Tibial artery (tissue), 4 donors: ENCODE measurements around the gene NPPA.

Experiments used
- DNase-seq, 2 donors: peaks; one replicate each; pipeline ENCODE4 v3.0.0-alpha.2; 2019
- H3K27ac ChIP-seq, 2 donors: fragments of 200-600 bp; sonication (generic) in 1 of 2; 1 replicate in 1 of 2; 2 replicates in 1 of 2; pipeline ENCODE4 v1.5.1; 2018 to 2019; ENCODE audit warnings: mild to moderate bottlenecking in 1 of 2
- H3K27me3 ChIP-seq, 2 donors: fragments of 200-600 bp; sonication (generic) in 1 of 2; one replicate each; pipeline versions ENCODE4 v1.5.1 to v1.6.0; 2016 to 2019
- H3K36me3 ChIP-seq, 3 donors: fragments of 200-600 bp; sonication (generic) in 2 of 3; one replicate each; pipeline ENCODE4 v1.5.1; 2016 to 2019; ENCODE audit warnings: mild to moderate bottlenecking in 2 of 3
- H3K4me1 ChIP-seq, 4 donors: fragments of 200-600 bp; sonication (generic) in 2 of 4; 1 replicate in 3 of 4; 2 replicates in 1 of 4; pipeline ENCODE4 v1.5.1; 2016 to 2019
- H3K4me3 ChIP-seq, 2 donors: fragments of 200-600 bp; sonication (generic) in 1 of 2; 1 replicate in 1 of 2; 2 replicates in 1 of 2; pipeline ENCODE4 v1.5.1; 2018 to 2019; ENCODE audit warnings: mild to moderate bottlenecking in 2 of 2
- H3K9me3 ChIP-seq, 3 donors: fragments of 200-600 bp; sonication (generic) in 1 of 3; one replicate each; pipeline ENCODE4 v1.5.1; 2016 to 2019
- intact Hi-C: fragments of 100-400 bp; cut with DNase I; formaldehyde crosslinking; loops from one replicate; pipeline ENCODE4 v1.15.0; 2023; ENCODE audit warnings: low total_unique reads
- TF ChIP-seq, protein P1 (sequence below), 2 experiments: fragments of 200-600 bp in 1 of 2; fragments of 450-650 bp in 1 of 2; IDR thresholded peaks; one replicate each; pipeline ENCODE4 v1.5.1; 2017 to 2019; ENCODE audit warnings: antibody characterized with exemption in 2 of 2, mild to moderate bottlenecking in 1 of 2, moderate library complexity in 1 of 2

NPPA gene

DNA sequence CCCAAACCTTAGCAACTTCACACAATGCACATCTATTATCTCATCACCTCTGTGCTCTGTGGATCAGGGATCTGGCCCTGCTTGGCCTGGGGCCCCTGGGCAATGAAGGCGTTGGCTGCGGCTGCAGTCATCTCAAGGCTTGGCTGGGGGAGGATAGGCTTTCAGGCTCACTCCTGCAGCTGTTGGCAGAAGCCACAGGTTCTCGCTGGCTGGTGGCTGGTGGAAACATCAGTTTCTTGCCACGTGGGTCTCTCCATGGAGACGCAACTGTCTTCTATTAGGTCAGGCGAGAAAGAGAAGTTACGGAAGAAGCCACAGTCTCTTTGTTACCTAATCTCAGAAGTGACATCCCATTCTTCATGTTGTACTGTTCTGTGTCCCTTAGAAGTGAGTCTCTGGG, 3.6 kb upstream of the NPPA start:
- peaks cover 0 to 20% of the 10 kb centered on the region in 2 donors for H3K27me3 ChIP-seq
- no peaks in the 10 kb centered on the region for H3K9me3 ChIP-seq
- TF ChIP-seq, protein P1, sequence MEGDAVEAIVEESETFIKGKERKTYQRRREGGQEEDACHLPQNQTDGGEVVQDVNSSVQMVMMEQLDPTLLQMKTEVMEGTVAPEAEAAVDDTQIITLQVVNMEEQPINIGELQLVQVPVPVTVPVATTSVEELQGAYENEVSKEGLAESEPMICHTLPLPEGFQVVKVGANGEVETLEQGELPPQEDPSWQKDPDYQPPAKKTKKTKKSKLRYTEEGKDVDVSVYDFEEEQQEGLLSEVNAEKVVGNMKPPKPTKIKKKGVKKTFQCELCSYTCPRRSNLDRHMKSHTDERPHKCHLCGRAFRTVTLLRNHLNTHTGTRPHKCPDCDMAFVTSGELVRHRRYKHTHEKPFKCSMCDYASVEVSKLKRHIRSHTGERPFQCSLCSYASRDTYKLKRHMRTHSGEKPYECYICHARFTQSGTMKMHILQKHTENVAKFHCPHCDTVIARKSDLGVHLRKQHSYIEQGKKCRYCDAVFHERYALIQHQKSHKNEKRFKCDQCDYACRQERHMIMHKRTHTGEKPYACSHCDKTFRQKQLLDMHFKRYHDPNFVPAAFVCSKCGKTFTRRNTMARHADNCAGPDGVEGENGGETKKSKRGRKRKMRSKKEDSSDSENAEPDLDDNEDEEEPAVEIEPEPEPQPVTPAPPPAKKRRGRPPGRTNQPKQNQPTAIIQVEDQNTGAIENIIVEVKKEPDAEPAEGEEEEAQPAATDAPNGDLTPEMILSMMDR (IDR thresholded peaks at IDR 0.05) = no peak
- intact Hi-C loops = no loop called here
- DNase-seq = no peak
- H3K36me3 ChIP-seq = peaks cover 0 to 20% (median 0%) of the 10 kb centered on the region in 3 donors
- no peaks in the 10 kb centered on the region for H3K4me1 ChIP-seq
- no peak overlapping the region for H3K4me3 ChIP-seq
- no peak overlapping the region for H3K27ac ChIP-seq

DNA sequence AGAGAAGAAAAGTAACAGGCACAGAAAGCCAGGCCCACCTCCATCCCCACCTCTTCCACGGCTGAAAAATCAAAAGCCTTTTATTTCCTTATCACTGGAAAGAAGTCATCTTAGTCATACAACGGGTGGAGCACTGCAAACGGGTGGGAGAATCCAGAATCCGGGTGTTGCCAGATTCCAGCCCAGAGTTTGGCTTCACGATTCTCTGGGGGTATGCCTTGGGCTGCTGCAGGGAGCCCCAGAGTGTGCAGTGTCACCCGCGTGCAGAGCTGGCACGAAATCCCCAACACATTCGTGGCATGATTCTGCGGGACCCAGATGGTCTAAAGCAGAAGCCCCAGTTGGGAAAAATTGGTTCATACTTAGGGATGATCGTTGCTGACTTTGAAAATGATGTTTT, 2.6 kb upstream of the NPPA start:
- no peak for DNase-seq
- Histone ChIP-seq H3K9me3 (no peaks in the 10 kb centered on the region), H3K4me3 (no peak overlapping the region), H3K27ac (no peak overlapping the region), H3K4me1 (no peaks in the 10 kb centered on the region), H3K36me3 (peaks cover 0 to 29% (median 5%) of the 10 kb centered on the region in 3 donors), H3K27me3 (peaks cover 0 to 20% of the 10 kb centered on the region in 2 donors)
- intact Hi-C loops = no loop called here
- TF ChIP-seq, protein P1 (IDR thresholded peaks at IDR 0.05) = no peak

DNA sequence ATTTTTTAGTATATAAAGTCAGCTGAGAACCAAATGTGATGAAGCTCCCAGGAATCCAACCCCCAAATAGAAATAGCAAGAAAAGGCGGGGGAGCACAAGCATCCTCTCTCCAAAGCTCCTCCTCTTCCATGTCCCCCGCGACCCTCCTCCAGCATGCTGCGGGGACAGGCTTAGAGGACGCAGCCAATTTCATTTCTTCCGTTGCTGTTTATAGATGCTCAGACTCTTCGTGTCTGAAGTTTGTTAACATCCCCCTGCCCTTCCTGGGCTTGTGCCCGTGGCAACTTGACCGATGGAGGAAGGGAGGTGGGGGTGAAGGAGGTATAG, 754 bp upstream of the NPPA start:
- Histone ChIP-seq H3K9me3 (no peaks in the 10 kb centered on the region), H3K4me3 (no peak overlapping the region), H3K27ac (no peak overlapping the region), H3K27me3 (peaks cover 0 to 12% of the 10 kb centered on the region in 2 donors), H3K4me1 (no peaks in the 10 kb centered on the region), H3K36me3 (peaks cover 14 to 47% (median 20%) of the 10 kb centered on the region in 3 donors)
- TF ChIP-seq, protein P1 (IDR thresholded peaks at IDR 0.05) = no peak
- intact Hi-C loops = no loop called here
- DNase-seq = no peak

DNA sequence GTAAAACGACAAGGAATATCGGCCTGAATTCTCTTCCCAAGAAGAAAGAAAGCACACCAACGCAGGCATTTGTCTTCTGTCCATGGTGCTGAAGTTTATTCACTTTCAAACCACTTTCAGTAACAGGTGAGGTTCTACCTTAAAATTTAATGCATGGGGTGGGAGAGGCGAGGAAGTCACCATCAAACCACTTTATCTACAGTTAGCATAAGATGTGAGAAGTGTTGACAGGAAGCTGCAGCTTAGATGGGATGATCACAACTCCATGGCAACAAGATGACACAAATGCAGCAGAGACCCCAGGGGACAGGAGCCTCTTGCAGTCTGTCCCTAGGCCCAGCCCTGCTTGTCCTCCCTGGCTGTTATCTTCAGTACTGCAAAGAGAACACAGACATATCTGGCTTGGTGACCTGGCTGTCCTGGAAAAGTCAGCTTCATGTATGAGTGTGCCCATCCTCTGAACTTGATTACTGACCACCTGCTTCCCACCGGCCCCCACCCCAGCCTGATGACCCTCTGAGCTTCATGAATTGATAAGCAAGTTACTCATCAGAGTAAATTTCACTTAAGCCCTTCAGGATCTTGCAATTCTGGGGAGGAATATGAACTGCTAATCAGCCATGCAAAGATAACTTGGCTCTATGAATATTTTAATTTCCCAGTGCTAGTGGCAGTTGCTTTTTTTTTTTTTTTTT, 1.8 kb downstream of the NPPA start:
- intact Hi-C loops = no loop called here

DNA sequence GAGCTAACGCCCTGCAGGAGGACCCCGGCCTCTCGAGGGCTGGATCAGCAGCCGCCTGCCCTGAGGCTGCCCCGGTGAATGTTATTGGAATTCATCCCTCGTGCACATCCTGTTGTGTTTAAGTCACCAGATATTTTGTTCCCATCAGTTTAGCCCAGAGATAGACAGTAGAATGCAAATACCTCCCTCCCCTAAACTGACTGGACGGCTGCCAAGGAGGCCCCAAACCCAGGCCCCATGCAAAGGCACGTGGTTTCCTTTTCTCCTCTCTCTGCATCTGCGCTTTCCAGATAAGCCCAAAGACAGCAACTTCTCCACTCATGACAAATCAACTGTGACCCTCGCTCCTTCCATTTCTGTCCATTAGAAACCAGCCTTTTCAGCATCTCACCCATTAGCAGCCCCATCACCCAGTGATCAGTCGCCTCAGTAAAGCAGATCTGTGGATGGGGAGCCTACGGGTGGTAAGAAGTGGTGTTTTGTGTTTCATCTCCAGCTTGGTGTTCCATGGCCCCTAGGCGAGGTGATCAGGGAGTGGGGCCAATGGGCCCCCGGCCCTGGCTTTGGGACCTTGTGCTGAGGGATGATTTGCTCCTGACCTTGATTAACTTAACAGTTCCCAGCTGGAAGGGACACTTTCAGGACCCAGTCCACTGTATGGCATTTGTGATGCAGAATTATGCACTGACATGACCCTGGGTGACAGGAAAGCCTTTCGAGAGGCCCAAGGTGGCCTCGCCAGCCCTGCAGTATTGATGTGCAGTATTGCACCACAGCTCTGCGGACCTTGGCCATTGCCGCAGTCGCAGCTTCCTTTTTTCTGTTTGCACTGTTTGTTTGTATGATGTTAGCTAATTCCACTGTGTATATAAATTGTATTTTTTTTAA, 5.2 kb downstream of the NPPA start:
- Histone ChIP-seq H3K9me3 (no peaks in the 10 kb centered on the region), H3K27me3 (no peaks in the 10 kb centered on the region), H3K4me3 (no peak overlapping the region), H3K27ac (no peak overlapping the region), H3K4me1 (peaks cover 0 to 14% (median 11%) of the 10 kb centered on the region in 4 donors), H3K36me3 (peaks cover 61 to 96% (median 67%) of the 10 kb centered on the region in 3 donors)
- no peak for DNase-seq
- intact Hi-C loops = loop anchor here (5.0 kb wide), 1 partner anchor 65 kb away; no protein-coding TSS in a partner anchor
- TF ChIP-seq, protein P1 (IDR thresholded peaks at IDR 0.05) = no peak

More for the DNA sequence above, 1.8 kb downstream of the NPPA start:
- Histone ChIP-seq H3K27ac (no peak overlapping the region), H3K36me3 (peaks cover 35 to 72% (median 38%) of the 10 kb centered on the region in 3 donors), H3K4me1 (peaks cover 0 to 5% (median 2%) of the 10 kb centered on the region in 4 donors), H3K4me3 (no peak overlapping the region), H3K9me3 (no peaks in the 10 kb centered on the region), H3K27me3 (peaks cover 0 to under 1% of the 10 kb centered on the region in 2 donors)
- TF ChIP-seq, protein P1 (IDR thresholded peaks at IDR 0.05) = no peak
- DNase-seq = no peak
